ENCODE measurements around the gene CLIC4. TPM values are rescaled to one million over a fixed set of nuclear protein-coding genes. Genes with fewer than 3 reads are reported as not detected.

Gene CLIC4
- total and polyA plus RNA-seq, 2 donors (not counting 1 experiment from before 2014, with no cell fraction given) = 28.5 to 123 TPM

DNA sequence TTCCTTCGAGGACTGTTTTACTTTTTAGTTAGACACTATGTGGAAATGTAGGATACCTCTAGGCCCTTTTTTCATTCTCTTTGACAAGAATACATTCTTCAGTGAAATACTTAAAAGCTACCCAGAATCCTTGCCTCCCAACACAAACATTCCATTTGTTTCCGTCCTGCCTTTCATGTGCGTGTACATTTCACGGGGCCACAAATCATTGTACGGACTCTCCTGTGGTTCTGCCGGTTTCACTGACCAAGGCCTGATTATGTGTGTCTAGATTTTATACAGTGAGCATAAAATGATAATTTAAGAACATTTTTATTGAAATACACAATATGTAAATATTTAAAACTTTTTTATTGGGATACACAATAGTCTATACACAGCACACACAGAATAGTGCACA, 108.4 kb downstream of the CLIC4 start:
- Mint-ChIP-seq H3K4me1 (peaks cover 4% of the 10 kb centered on the region), H3K27ac (no peak overlapping the region), H3K4me3 (no peak overlapping the region), H3K27me3 (no peaks in the 10 kb centered on the region), H3K9me3 (ENCODE audit: insufficient read depth) (no peaks in the 10 kb centered on the region)
- Histone ChIP-seq H3K79me2 (ENCODE audit: control insufficient read depth, insufficient read depth, low read length) (no peaks in the 10 kb centered on the region), H3K27me3 (replicated peaks in 1 of 4; ENCODE audit: control extremely low read depth in 1 of 4, control insufficient read depth in 3 of 4, insufficient read depth in 4 of 4, low read length in 3 of 4) (peaks cover 0 to 4% (median 0%) of the 10 kb centered on the region in 4 experiments), H2AFZ (ENCODE audit: insufficient read depth, low read depth, low read length, poor library complexity, severe bottlenecking) (no peak overlapping the region), H3K4me3 (ENCODE audit: control extremely low read depth in 1 of 5, extremely low read depth in 1 of 5, insufficient read depth in 1 of 5, low read depth in 2 of 5, low read length in 4 of 5) (no peak overlapping the region), H3K4me1 (ENCODE audit: control insufficient read depth in 2 of 2, insufficient read depth in 2 of 2, low read length in 2 of 2) (peaks cover 4 to 5% of the 10 kb centered on the region in 2 donors), H4K20me1 (ENCODE audit: control insufficient read depth, insufficient read depth, low read length, poor library complexity, severe bottlenecking) (no peaks in the 10 kb centered on the region), H3K27ac (ENCODE audit: low read length in 2 of 2) (no peak overlapping the region), H3K9me3 (ENCODE audit: control extremely low read depth in 1 of 3, control insufficient read depth in 2 of 3, insufficient read depth in 1 of 3, low read length in 2 of 3) (no peaks in the 10 kb centered on the region), H3K36me3 (replicated peaks in 1 of 2; ENCODE audit: control extremely low read depth in 1 of 2, control insufficient read depth in 1 of 2, extremely low read depth in 1 of 2, insufficient read depth in 2 of 2, low read length in 1 of 2) (no peaks in the 10 kb centered on the region), H3K9ac (ENCODE audit: low read length) (no peak overlapping the region), H3K4me2 (replicated peaks; ENCODE audit: low read depth, low read length, poor library complexity, severe bottlenecking) (no peak overlapping the region)
- intact Hi-C loops (cut with micrococcal nuclease) = no loop called here
- no CpG with 5 or more reads among the region's 6 CpGs for WGBS (ENCODE audit: insufficient coverage)
- POLR2A ChIA-PET = no interaction called here
- DNase-seq (no peak), ATAC-seq (ENCODE audit: low read depth) (no peak)
- TF ChIP-seq, protein P1, sequence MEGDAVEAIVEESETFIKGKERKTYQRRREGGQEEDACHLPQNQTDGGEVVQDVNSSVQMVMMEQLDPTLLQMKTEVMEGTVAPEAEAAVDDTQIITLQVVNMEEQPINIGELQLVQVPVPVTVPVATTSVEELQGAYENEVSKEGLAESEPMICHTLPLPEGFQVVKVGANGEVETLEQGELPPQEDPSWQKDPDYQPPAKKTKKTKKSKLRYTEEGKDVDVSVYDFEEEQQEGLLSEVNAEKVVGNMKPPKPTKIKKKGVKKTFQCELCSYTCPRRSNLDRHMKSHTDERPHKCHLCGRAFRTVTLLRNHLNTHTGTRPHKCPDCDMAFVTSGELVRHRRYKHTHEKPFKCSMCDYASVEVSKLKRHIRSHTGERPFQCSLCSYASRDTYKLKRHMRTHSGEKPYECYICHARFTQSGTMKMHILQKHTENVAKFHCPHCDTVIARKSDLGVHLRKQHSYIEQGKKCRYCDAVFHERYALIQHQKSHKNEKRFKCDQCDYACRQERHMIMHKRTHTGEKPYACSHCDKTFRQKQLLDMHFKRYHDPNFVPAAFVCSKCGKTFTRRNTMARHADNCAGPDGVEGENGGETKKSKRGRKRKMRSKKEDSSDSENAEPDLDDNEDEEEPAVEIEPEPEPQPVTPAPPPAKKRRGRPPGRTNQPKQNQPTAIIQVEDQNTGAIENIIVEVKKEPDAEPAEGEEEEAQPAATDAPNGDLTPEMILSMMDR (IDR thresholded peaks at IDR 0.05) = no peak
- no peak for TF ChIP-seq EZH2 (IDR thresholded peaks at IDR 0.05; ENCODE audit: borderline replicate concordance, insufficient read depth, low read depth, low read length, poor library complexity, severe bottlenecking)
- CTCF ChIA-PET = interaction anchor here (0.9 to 1.1 kb wide), 3 partner anchors 10 to 184 kb away, joined by 3 to 4 read pairs (median 3); no protein-coding TSS in a partner anchor

DNA sequence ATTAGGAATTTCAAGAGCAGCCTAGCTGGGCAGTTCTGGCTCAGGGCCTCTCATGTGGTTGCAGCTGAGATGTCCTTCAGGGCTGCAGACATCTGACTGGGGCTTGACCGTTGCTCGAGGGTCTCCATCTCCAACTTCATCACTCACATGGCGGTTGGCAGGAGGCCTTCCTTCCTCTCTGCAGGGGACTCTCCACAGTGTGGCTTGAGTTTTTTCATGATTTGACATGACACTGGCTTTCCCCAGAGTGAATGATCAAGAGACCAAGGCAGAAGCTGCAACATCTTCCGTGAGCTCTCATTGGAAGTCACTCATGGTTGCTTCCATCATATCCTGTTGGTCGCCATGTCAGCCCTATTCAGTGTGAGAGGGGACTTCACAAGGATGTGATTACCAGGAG, 110.2 kb downstream of the CLIC4 start:
- ChIA-PET POLR2A (interaction anchor here (0.6 kb wide), 1 partner anchor 350 kb away, joined by 3 read pairs; no protein-coding TSS in a partner anchor), CTCF (interaction anchor here (0.9 to 1.9 kb wide), 3 partner anchors 10 to 79 kb away, joined by 3 to 5 read pairs (median 5); no protein-coding TSS in a partner anchor)
- no peaks in the 10 kb centered on the region for H3K79me2 ChIP-seq (ENCODE audit: control insufficient read depth, insufficient read depth, low read length)
- intact Hi-C loops (cut with micrococcal nuclease) = no loop called here
- no peak overlapping the region for H3K9ac ChIP-seq (ENCODE audit: low read length)
- H3K4me2 ChIP-seq (replicated peaks; ENCODE audit: low read depth, low read length, poor library complexity, severe bottlenecking) = no peak overlapping the region
- no peaks in the 10 kb centered on the region for H3K36me3 ChIP-seq (replicated peaks in 1 of 2; ENCODE audit: control extremely low read depth in 1 of 2, control insufficient read depth in 1 of 2, extremely low read depth in 1 of 2, insufficient read depth in 2 of 2, low read length in 1 of 2)
- no peak overlapping the region for H2AFZ ChIP-seq (ENCODE audit: insufficient read depth, low read depth, low read length, poor library complexity, severe bottlenecking)
- no peak overlapping the region for H3K27ac Mint-ChIP-seq
- no peaks in the 10 kb centered on the region for H3K4me1 ChIP-seq (ENCODE audit: control insufficient read depth in 2 of 2, insufficient read depth in 2 of 2, low read length in 2 of 2)
- no peaks in the 10 kb centered on the region for H3K9me3 Mint-ChIP-seq (ENCODE audit: insufficient read depth)
- H3K4me1 Mint-ChIP-seq = no peaks in the 10 kb centered on the region
- H3K27me3 Mint-ChIP-seq = no peaks in the 10 kb centered on the region
- WGBS (ENCODE audit: insufficient coverage) = 50% methylated on average over 3 of the region's 5 CpGs
- H3K27ac ChIP-seq (ENCODE audit: low read length in 2 of 2) = no peak overlapping the region
- DNase-seq (no peak), ATAC-seq (ENCODE audit: low read depth) (no peak)
- no peak overlapping the region for H3K4me3 Mint-ChIP-seq
- TF ChIP-seq EZH2 (IDR thresholded peaks at IDR 0.05; ENCODE audit: borderline replicate concordance, insufficient read depth, low read depth, low read length, poor library complexity, severe bottlenecking) = no peak
- TF ChIP-seq, protein P1 (IDR thresholded peaks at IDR 0.05) = no peak
- peaks cover 0 to 4% (median 0%) of the 10 kb centered on the region in 4 experiments for H3K27me3 ChIP-seq (replicated peaks in 1 of 4; ENCODE audit: control extremely low read depth in 1 of 4, control insufficient read depth in 3 of 4, insufficient read depth in 4 of 4, low read length in 3 of 4)
- H3K4me3 ChIP-seq (ENCODE audit: control extremely low read depth in 1 of 5, extremely low read depth in 1 of 5, insufficient read depth in 1 of 5, low read depth in 2 of 5, low read length in 4 of 5) = no peak overlapping the region
- no peaks in the 10 kb centered on the region for H4K20me1 ChIP-seq (ENCODE audit: control insufficient read depth, insufficient read depth, low read length, poor library complexity, severe bottlenecking)
- H3K9me3 ChIP-seq (ENCODE audit: control extremely low read depth in 1 of 3, control insufficient read depth in 2 of 3, insufficient read depth in 1 of 3, low read length in 2 of 3) = no peaks in the 10 kb centered on the region

All from B cell (primary cell).